MCF 10A (cell line): ENCODE measurements around the gene TAF4. TPM values are rescaled to one million over a fixed set of nuclear protein-coding genes. Genes with fewer than 3 reads are reported as not detected.
"Not testable (repeated sequence)": the region's sequence is repeated elsewhere in the genome, so short reads cannot be mapped to it uniquely, and the experiment has no call there.

Source experiments
- BruUV-seq: library from RNA; stranded (reverse); fragments of 400-500 nt; replicated peaks from 2 replicates; lab custom pipeline; 2021; lab: Mats Ljungman, UMichigan
- CTCF ChIA-PET: fragments of 300-600 bp; sonication (Branson Sonifier 250); formaldehyde crosslinking; extraction: SDS; loops from one replicate; lab custom pipeline; 2021; ENCODE audit warnings: antibody characterized with exemption, inconsistent platforms; lab: Yijun Ruan, JAX
- POLR2A ChIA-PET: fragments of 300-600, 350-650 bp; sonication (Branson Sonifier 250); formaldehyde crosslinking; extraction: SDS; loops from one replicate; lab custom pipeline; 2020; ENCODE audit warnings: antibody characterized with exemption, inconsistent platforms; lab: Yijun Ruan, JAX
- DNase-seq: peaks from one replicate; pipeline ENCODE4 v3.0.0-alpha.2; 2018; ENCODE audit not compliant: unreplicated experiment
- H3K27ac Mint-ChIP-seq: one replicate; pipeline ENCODE4 v1.8.0; 2022; ENCODE audit warnings: mild to moderate bottlenecking, low read depth, mixed read lengths; ENCODE audit not compliant: unreplicated experiment
- H3K27me3 Mint-ChIP-seq: one replicate; pipeline ENCODE4 v1.8.0; 2022; ENCODE audit warnings: mixed read lengths; ENCODE audit not compliant: insufficient read depth, unreplicated experiment
- H3K36me3 Mint-ChIP-seq: one replicate; pipeline ENCODE4 v1.8.0; 2022; ENCODE audit warnings: mild to moderate bottlenecking, moderate library complexity, mixed read lengths; ENCODE audit not compliant: insufficient read depth, unreplicated experiment
- H3K4me1 Mint-ChIP-seq: one replicate; pipeline ENCODE4 v1.8.0; 2022; ENCODE audit warnings: mixed read lengths; ENCODE audit not compliant: insufficient read depth, unreplicated experiment
- H3K4me3 Mint-ChIP-seq: one replicate; pipeline ENCODE4 v1.8.0; 2022; ENCODE audit warnings: mild to moderate bottlenecking, moderate library complexity, mixed read lengths; ENCODE audit not compliant: unreplicated experiment
- H3K9me3 Mint-ChIP-seq: one replicate; pipeline ENCODE4 v1.8.0; 2022; ENCODE audit warnings: mixed read lengths; ENCODE audit not compliant: unreplicated experiment
- intact Hi-C: fragments of 100-400 bp; cut with micrococcal nuclease; formaldehyde crosslinking; loops from 2 replicates; pipeline ENCODE4 v1.14.1; 2022
- total RNA-seq: library from RNA; stranded (reverse); gene quantifications from 2 replicates; pipeline ENCODE4 v1.2.3, GENCODE V29; 2022
- TF ChIP-seq, protein P1 (sequence below): fragments of 200-600 bp; IDR thresholded peaks from one replicate; pipeline ENCODE4 v1.8.0; 2022; ENCODE audit warnings: antibody characterized with exemption, mild to moderate bottlenecking; ENCODE audit not compliant: unreplicated experiment

TAF4 gene
- total RNA-seq, 1 experiment from 2014 or later = 15.9 TPM

DNA sequence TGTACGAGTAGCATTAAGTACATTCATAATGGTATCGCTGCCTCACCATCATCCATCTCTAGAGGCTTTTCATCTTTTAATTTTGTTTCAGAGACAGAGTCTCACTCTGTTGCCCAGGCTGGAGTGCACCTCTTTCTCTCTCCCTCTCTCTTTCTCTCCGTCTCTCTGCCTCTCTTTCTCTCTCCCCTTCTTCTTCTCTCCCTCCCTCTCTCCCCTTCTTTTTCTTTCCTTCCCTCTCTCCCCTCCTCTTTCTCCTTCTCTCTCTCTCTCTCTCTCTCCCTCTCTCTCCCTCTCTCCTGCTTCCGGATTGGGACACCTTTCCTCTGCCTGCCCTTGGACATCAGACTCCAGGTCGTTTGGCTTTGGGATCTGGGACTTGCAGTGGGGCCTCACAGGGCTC is 17.6 kb upstream of the TAF4 start:
- no TSS peak for BruUV-seq
- Mint-ChIP-seq H3K27me3 (peaks cover 12% of the 10 kb centered on the region), H3K9me3 (peaks cover 7% of the 10 kb centered on the region), H3K4me3 (no peak overlapping the region), H3K36me3 (no peaks in the 10 kb centered on the region), H3K27ac (no peak overlapping the region), H3K4me1 (no peaks in the 10 kb centered on the region)
- DNase-seq = no peak
- CTCF ChIA-PET = no interaction called here
- TF ChIP-seq, protein P1, sequence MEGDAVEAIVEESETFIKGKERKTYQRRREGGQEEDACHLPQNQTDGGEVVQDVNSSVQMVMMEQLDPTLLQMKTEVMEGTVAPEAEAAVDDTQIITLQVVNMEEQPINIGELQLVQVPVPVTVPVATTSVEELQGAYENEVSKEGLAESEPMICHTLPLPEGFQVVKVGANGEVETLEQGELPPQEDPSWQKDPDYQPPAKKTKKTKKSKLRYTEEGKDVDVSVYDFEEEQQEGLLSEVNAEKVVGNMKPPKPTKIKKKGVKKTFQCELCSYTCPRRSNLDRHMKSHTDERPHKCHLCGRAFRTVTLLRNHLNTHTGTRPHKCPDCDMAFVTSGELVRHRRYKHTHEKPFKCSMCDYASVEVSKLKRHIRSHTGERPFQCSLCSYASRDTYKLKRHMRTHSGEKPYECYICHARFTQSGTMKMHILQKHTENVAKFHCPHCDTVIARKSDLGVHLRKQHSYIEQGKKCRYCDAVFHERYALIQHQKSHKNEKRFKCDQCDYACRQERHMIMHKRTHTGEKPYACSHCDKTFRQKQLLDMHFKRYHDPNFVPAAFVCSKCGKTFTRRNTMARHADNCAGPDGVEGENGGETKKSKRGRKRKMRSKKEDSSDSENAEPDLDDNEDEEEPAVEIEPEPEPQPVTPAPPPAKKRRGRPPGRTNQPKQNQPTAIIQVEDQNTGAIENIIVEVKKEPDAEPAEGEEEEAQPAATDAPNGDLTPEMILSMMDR = no peak
- POLR2A ChIA-PET = no interaction called here
- intact Hi-C loops = no loop called here

GRCh38 chr20:62080249-62080990 is 14.7 kb upstream of the TAF4 start:
- ChIA-PET CTCF (no interaction called here), POLR2A (no interaction called here)
- H3K9me3 Mint-ChIP-seq = peaks cover 8% of the 10 kb centered on the region
- no TSS peak for BruUV-seq
- no peak overlapping the region for H3K4me3 Mint-ChIP-seq
- DNase-seq = no peak
- peaks cover 9% of the 10 kb centered on the region for H3K27me3 Mint-ChIP-seq
- no peaks in the 10 kb centered on the region for H3K36me3 Mint-ChIP-seq
- TF ChIP-seq, protein P1 = no peak
- H3K4me1 Mint-ChIP-seq = no peaks in the 10 kb centered on the region
- intact Hi-C loops = no loop called here
- H3K27ac Mint-ChIP-seq = no peak overlapping the region

DNA sequence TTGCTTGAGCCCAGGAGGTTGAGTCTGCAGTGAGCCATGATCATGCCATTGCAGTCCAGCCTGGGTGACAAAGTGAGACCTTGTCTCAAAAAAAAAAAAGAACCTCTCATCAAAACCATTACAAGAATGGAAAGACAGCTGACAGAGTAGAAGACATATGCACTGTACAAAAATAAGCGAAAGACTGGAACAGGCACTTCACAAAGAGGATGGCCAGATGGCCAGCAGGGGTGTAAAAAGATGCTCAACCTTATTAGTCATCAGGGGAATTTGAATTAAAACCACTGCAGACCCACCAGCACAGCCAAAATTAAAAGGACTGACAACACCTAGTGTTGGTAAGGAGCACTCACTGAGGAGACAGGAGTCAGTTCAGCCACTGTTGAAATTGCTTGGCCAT is 13.5 kb upstream of the TAF4 start:
- no peaks in the 10 kb centered on the region for H3K4me1 Mint-ChIP-seq
- H3K9me3 Mint-ChIP-seq = peaks cover 18% of the 10 kb centered on the region
- TF ChIP-seq, protein P1 = no peak
- ChIA-PET POLR2A (interaction anchor here (1.7 kb wide), 1 partner anchor 10 kb away, joined by 4 read pairs; no protein-coding TSS in a partner anchor), CTCF (interaction anchor here (0.6 to 1.0 kb wide), 3 partner anchors 10 to 21 kb away, joined by 3 to 4 read pairs (median 3); no protein-coding TSS in a partner anchor)
- no peak overlapping the region for H3K4me3 Mint-ChIP-seq
- DNase-seq = no peak
- H3K27ac Mint-ChIP-seq = no peak overlapping the region
- no TSS peak for BruUV-seq
- H3K27me3 Mint-ChIP-seq = no peaks in the 10 kb centered on the region
- no peaks in the 10 kb centered on the region for H3K36me3 Mint-ChIP-seq
- intact Hi-C loops = no loop called here

DNA sequence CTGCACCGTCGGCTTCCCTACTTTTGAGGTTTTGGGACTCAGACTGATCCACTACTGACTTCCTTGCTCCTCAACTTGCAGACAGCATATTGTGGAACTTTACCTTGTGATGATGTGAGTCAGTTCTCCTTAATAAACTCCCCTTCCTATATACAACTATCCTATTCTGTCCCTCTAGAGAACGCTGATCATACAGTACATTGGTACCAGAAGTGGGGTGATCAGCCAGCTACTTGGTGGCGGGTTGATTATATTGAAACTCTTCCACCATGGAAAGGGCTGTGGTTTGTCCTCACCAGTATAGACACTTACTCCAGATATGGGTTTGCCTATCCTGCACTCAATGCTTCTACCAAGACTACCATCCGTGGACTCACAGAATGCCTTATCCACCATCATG is 7.6 kb upstream of the TAF4 start:
- Mint-ChIP-seq H3K36me3 (no peaks in the 10 kb centered on the region), H3K4me1 (no peaks in the 10 kb centered on the region), H3K9me3 (peaks cover 15% of the 10 kb centered on the region), H3K27me3 (no peaks in the 10 kb centered on the region), H3K4me3 (no peak overlapping the region), H3K27ac (no peak overlapping the region)
- intact Hi-C loops = no loop called here
- no peak for DNase-seq
- BruUV-seq = no TSS peak
- ChIA-PET POLR2A (no interaction called here), CTCF (interaction anchor here (0.6 kb wide), 1 partner anchor 35 kb away, joined by 3 read pairs; no protein-coding TSS in a partner anchor)
- TF ChIP-seq, protein P1 = no peak

- CTCF ChIA-PET = interaction anchor here (0.6 to 1.5 kb wide), 3 partner anchors 27 to 70 kb away, joined by 3 to 4 read pairs (median 3); no protein-coding TSS in a partner anchor
- intact Hi-C loops, H3K27me3 Mint-ChIP-seq, H3K36me3 Mint-ChIP-seq, H3K27ac Mint-ChIP-seq, H3K4me3 Mint-ChIP-seq, DNase-seq, H3K4me1 Mint-ChIP-seq, BruUV-seq: not testable (repeated sequence)
- H3K9me3 Mint-ChIP-seq = peaks cover 15% of the 10 kb centered on the region
- POLR2A ChIA-PET = interaction anchor here (0.9 kb wide), 1 partner anchor 50 kb away, joined by 4 read pairs; no protein-coding TSS in a partner anchor
These were observed 6.2 kb upstream of the TAF4 start for GRCh38 chr20:62071669-62072430.
